NCI-H2107 treated with DMSO at 0.1 percent for 48 hours (cell line): ENCODE data around the gene ARL5B.

Experiments
- DNase-seq: peaks from one replicate; lab custom pipeline; 2025; ENCODE audit not compliant: unreplicated experiment; lab: John Stamatoyannopoulos, UW

Gene ARL5B

GRCh38 chr10:18658271-18659124, 733 bp upstream of the ARL5B start:
- DNase-seq, result no peak

- DNase-seq, result no peak
Measured at GRCh38 chr10:18659819-18660535, 746 bp downstream of the ARL5B start.

GRCh38 chr10:18660816-18661431, 1.7 kb downstream of the ARL5B start:
- no peak for DNase-seq

- DNase-seq, result no peak
Measured at GRCh38 chr10:18664841-18665478, 5.7 kb downstream of the ARL5B start.

- DNase-seq, result no peak
Measured at GRCh38 chr10:18665815-18666558, 6.8 kb downstream of the ARL5B start.

- no peak for DNase-seq
Measured at GRCh38 chr10:18666810-18667209, 7.6 kb downstream of the ARL5B start.

GRCh38 chr10:18668026-18668425, 8.8 kb downstream of the ARL5B start:
- DNase-seq, result no peak

- DNase-seq, result no peak
Measured at GRCh38 chr10:18675086-18675801, 16.0 kb downstream of the ARL5B start.

GRCh38 chr10:18680754-18681153, 21.5 kb downstream of the ARL5B start:
- no peak for DNase-seq

GRCh38 chr10:18681366-18681765, 22.1 kb downstream of the ARL5B start:
- DNase-seq, result no peak

GRCh38 chr10:18681971-18682411, 22.8 kb downstream of the ARL5B start:
- no peak for DNase-seq

- no peak for DNase-seq
Measured at GRCh38 chr10:18683427-18683826, 24.2 kb downstream of the ARL5B start.

- peak; percentile 5 for DNase-seq
Measured at GRCh38 chr10:18684416-18684815, 25.2 kb downstream of the ARL5B start.

GRCh38 chr10:18684953-18685352, 25.7 kb downstream of the ARL5B start:
- no peak for DNase-seq

GRCh38 chr10:18685555-18685954, 26.3 kb downstream of the ARL5B start:
- DNase-seq, result no peak

GRCh38 chr10:18687195-18687594, 28.0 kb downstream of the ARL5B start:
- DNase-seq, result no peak

GRCh38 chr10:18687706-18688105, 28.5 kb downstream of the ARL5B start:
- DNase-seq, result no peak

- DNase-seq, result no peak
Measured at GRCh38 chr10:18689498-18689897, 30.3 kb downstream of the ARL5B start.

GRCh38 chr10:18690541-18690940, 31.3 kb downstream of the ARL5B start:
- DNase-seq, result no peak
